Subcutaneous abdominal adipose tissue (tissue), 5 donors: ENCODE results near the gene PER1.

ENCODE experiments used
- H3K27ac ChIP-seq: one replicate; pipeline ENCODE4 v1.7.0; 2013; ENCODE audit warnings: low read depth, mild to moderate bottlenecking, inconsistent platforms, low read length, moderate library complexity
- H3K27me3 ChIP-seq, 5 donors: one replicate each; pipeline ENCODE4 v1.7.0; 2013; ENCODE audit warnings: low read length in 5 of 5, inconsistent platforms in 1 of 5; ENCODE audit not compliant: control insufficient read depth in 5 of 5, insufficient read depth in 4 of 5
- H3K36me3 ChIP-seq, 5 donors: one replicate each; pipeline ENCODE4 v1.7.0; 2013; ENCODE audit warnings: low read length in 5 of 5; ENCODE audit not compliant: control insufficient read depth in 5 of 5, insufficient read depth in 5 of 5
- H3K4me1 ChIP-seq, 5 donors: one replicate each; pipeline ENCODE4 v1.7.0; 2013; ENCODE audit warnings: low read length in 5 of 5, mild to moderate bottlenecking in 3 of 5, moderate library complexity in 1 of 5; ENCODE audit not compliant: control insufficient read depth in 5 of 5, insufficient read depth in 5 of 5
- H3K4me3 ChIP-seq, 5 donors: one replicate each; pipeline ENCODE4 v1.7.0; 2013; ENCODE audit warnings: low read length in 5 of 5, low read depth in 1 of 5
- H3K9ac ChIP-seq, 5 donors: one replicate each; pipeline ENCODE4 v1.7.0; 2013; ENCODE audit warnings: low read length in 5 of 5, mild to moderate bottlenecking in 4 of 5, moderate library complexity in 3 of 5
- H3K9me3 ChIP-seq, 5 donors: one replicate each; pipeline ENCODE4 v1.7.0; 2013; ENCODE audit warnings: low read length in 5 of 5; ENCODE audit not compliant: control insufficient read depth in 5 of 5
- donor health status: healthy.
- donor health status: healthy.
- donor health status: healthy.
- donor health status: healthy.
- donor health status: healthy.

PER1 gene

DNA sequence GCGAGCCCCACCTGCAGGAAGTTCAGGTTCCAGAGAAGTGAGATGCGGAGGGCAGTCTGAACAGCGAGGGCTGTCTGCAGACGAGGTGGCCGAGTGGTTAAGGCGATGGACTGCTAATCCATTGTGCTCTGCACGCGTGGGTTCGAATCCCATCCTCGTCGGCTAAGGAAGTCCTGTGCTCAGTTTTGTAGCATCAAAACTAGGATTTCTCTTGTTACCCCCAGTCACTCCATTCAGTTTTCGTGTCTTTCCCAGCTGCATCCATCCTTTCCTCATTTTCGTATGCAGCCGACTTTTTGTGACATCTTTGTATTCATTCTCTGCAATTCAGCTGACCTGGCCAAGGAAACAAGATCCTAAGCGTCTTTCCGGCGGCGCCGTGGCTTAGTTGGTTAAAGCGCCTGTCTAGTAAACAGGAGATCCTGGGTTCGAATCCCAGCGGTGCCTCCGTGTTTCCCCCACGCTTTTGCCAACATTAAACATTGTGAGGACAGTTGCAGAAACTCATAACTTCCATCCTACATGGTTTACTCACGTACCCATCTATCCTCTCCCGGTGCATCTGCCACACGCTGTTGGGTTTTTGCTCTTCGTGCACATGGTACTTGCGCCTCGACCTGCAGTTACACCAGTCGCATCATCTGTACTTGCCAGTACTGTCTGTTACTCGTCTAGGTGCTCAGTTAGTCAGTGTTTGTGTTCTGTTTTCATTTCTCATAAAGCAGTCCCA lies 34.7 kb upstream of the PER1 start:
- Histone ChIP-seq H3K27ac (peak overlapping the region; percentile 79), H3K9me3 (peaks cover 0 to 2% (median 0%) of the 10 kb centered on the region in 5 donors)

DNA sequence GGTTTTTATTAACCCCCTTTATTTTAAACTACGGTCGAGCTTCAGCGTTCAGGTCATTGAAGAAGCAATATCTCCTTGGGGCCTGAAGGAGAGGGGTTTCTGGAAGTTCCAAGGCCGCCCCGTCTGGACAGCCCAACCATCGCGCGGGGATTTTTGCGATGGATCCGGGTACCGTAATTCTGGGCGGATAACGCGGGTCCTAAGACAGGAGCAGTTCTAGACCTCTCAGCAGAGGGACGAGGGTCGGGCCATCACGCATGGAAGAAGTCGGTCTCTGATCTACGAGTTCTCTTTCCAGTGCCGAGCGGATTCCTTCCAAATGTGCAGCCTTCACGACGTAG lies 34.2 kb upstream of the PER1 start:
- no peaks in the 10 kb centered on the region for H3K36me3 ChIP-seq
- H3K4me1 ChIP-seq, result peaks cover 22 to 49% (median 44%) of the 10 kb centered on the region in 5 donors
- peaks cover 0 to 2% (median 0%) of the 10 kb centered on the region in 5 donors for H3K27me3 ChIP-seq
- H3K27ac ChIP-seq, result peak overlapping the region; percentile 79
- peaks cover 0 to 2% (median 0%) of the 10 kb centered on the region in 5 donors for H3K9me3 ChIP-seq
- peak overlapping the region; percentile 83 to 94 (median 93) for H3K4me3 ChIP-seq
- H3K9ac ChIP-seq, result peak overlapping the region; percentile 30 to 82 (median 52)

More for the DNA sequence above, 34.7 kb upstream of the PER1 start:
- Histone ChIP-seq H3K27me3 (peaks cover 0 to 2% (median 0%) of the 10 kb centered on the region in 5 donors), H3K36me3 (no peaks in the 10 kb centered on the region), H3K4me1 (peaks cover 27 to 53% (median 49%) of the 10 kb centered on the region in 5 donors), H3K9ac (peak overlapping the region; percentile 38 to 91 (median 74)), H3K4me3 (peak overlapping the region; percentile 83 to 94 (median 93))

DNA sequence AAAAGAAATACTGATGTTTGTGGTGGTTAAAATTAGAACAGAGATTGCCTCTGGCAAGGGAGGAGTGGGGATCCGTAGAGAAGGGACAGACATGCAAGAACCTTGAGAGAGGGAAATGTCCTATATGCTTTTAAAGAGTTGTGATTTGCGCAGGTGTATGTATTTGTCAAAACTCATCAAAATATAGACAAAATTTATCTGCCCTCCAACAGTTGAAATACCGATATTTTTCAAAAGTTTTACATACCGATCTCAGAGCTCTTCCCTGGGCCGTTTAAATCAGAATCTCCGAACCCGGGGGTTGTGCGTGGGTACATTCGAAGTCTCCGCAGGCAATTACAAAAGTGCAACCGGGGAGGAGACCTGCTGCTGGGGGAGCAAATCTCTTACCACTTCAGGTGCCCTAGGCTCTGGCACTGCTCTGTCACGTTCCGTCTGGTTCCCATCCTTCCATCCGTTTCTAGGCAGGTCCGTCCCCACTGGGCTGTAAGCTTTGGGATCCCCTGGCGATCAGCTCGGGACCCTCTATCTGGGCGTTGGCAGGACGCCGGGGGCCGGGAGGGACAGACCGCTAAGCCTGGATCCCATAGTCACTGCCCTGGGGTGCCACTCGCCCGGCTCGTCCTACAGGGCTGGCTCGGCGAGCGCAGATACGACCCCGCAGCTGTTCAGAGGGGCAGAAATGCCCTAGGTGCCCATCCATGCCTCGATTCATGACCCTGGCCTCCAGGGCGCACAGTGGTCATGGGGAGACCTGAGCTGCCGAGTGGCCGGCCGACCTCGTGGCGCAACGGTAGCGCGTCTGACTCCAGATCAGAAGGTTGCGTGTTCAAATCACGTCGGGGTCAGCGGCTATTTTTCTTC lies 33.6 kb upstream of the PER1 start:
- Histone ChIP-seq H3K36me3 (no peaks in the 10 kb centered on the region), H3K27me3 (peaks cover 0 to 2% (median 0%) of the 10 kb centered on the region in 5 donors), H3K4me3 (peak overlapping the region; percentile 83 to 94 (median 93)), H3K27ac (peak overlapping the region; percentile 79), H3K9me3 (peaks cover 0 to 2% (median 0%) of the 10 kb centered on the region in 5 donors), H3K9ac (peak overlapping the region; percentile 48 to 84 (median 74)), H3K4me1 (peaks cover 22 to 46% (median 42%) of the 10 kb centered on the region in 5 donors)

DNA sequence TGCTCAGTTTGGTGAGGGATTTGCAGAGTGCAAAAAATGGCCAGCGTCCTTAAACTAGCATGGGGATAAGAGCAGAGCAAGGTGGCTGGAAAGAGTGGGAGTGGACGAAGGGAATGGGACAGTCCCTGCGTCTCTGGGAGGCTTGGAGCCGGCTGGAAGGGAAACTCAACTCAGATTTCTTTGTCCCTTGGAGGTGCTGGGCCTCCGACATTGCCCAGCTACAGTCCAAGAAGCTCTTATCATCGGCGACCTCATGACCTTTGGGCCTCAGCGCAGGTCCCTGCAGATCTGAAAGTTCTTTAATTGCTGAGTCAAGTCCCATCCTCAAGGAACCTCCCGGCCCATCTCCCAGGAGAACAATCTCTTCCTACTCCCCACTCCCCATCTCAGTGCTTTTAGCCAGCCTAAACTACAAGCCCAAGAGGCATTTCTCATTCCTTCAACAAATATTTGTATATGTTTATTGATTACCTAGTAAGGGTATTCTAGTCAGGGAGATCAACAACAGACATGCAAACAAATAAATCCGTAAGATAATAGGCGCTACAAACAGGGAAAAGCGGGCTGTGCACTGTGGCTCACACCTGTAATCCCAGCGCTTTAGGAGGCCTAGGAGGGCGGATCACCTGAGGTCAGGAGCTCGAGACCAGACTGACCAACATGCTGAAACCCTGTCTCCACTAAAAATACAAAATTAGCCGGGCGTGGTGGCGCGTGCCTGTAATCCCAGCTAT lies 25.0 kb upstream of the PER1 start:
- peak overlapping the region in 4 of 5 donors; percentile 69 to 89 (median 83) for H3K9ac ChIP-seq
- no peaks in the 10 kb centered on the region for H3K9me3 ChIP-seq
- H3K36me3 ChIP-seq, result no peaks in the 10 kb centered on the region
- peaks cover 3 to 35% (median 29%) of the 10 kb centered on the region in 5 donors for H3K4me1 ChIP-seq
- H3K27ac ChIP-seq, result peak overlapping the region; percentile 62
- peak overlapping the region; percentile 57 to 84 (median 76) for H3K4me3 ChIP-seq
- no peaks in the 10 kb centered on the region for H3K27me3 ChIP-seq

DNA sequence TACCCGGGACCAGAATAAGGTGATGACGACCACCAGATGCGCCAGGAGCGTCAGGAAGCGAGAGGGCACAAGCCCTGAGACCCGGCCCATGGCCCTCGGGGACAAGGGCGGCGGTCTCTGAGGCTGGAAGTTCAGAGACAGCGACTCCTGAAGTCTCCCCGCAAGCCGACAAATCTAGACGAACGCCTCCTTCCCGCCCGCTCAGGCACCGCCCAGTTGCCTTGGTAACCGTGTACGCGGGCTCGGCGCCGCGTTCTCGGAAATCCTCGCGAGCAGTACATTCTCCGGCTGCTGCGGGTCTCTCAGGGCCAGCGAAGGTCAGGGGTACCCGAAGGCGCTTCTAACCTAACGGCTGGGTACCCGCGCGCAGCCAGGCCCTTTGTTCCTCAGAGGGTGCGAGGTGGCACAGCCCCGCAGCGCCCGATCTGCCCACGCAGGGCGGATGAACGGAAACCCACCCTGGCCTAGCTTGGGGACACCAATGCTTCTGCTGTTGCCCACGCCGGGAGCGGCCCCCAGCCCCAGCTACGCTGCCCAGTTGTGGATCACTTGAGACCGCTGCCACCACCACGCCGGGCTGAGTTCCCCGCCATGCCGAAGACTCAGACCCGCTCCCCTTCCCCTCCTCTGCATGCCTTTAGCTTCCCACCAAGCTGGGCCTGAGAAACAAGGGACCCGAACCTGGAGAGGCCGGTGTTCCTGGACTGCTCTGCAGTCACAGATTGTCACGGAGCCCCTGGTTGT lies 24.2 kb upstream of the PER1 start, which contains the start of gene TMEM107:
TSS of gene TMEM107 (minus strand) at position 184 of the 744 bp plus-strand sequence. CDS start at position 90, 94 bp downstream.
- peak within 1 kb of the TSS; percentile 26 to 89 (median 81) for H3K9ac ChIP-seq
- H3K27me3 ChIP-seq, result no peaks in the 10 kb centered on the region
- no peaks in the 10 kb centered on the region for H3K36me3 ChIP-seq
- H3K27ac ChIP-seq, result peak within 1 kb of the TSS; percentile 62
- peak within 1 kb of the TSS; percentile 67 to 84 (median 76) for H3K4me3 ChIP-seq
- no peaks in the 10 kb centered on the region for H3K9me3 ChIP-seq
- H3K4me1 ChIP-seq, result peaks cover 3 to 35% (median 29%) of the 10 kb centered on the region in 5 donors

DNA sequence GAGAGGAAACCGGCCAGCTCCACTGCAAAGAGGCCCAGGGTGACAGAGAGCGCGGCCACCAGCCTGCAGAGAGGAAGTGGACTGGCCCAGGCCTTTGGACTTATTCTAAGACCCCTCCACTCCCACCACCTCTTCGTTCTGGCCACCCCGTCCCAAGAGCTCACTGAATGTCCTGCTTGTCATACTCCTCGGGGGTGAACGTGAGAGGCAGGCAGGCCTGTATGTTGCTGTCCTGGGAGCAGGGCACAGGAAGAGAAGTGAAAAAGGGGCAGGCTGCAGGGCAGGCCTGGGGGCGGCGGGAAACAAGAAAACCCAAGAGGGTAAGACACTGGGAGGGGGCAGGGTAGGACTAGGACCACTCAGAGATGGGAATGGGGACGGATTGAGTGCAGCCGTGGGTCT lies 23.6 kb upstream of the PER1 start:
- Histone ChIP-seq H3K27me3 (no peaks in the 10 kb centered on the region), H3K36me3 (no peaks in the 10 kb centered on the region), H3K9ac (peak overlapping the region; percentile 26 to 89 (median 81)), H3K27ac (peak overlapping the region; percentile 62), H3K4me1 (peaks cover 3 to 35% (median 29%) of the 10 kb centered on the region in 5 donors), H3K4me3 (peak overlapping the region; percentile 67 to 84 (median 76)), H3K9me3 (no peaks in the 10 kb centered on the region)

DNA sequence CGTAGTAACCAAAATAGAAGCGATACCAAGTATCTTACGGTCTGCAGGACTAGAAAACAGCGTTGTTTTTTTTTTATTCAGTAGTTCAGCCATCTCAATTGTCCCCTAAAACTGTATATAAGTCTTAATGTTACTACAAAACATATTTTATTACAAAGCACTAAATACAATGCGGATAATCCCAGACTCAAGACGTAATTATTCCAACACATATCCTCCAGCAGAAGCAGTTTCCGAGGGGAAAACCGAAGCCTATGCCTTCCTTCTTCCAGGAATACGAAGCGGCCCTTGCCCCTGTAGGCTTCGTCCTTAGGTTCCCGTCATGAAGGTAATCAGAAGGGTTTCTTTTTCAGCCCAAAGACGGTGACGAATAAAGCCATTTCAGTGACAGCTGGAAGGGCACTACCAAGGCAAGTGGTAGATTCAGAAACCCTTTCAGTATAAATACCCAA lies 21.7 kb upstream of the PER1 start:
- Histone ChIP-seq H3K27ac (peak overlapping the region; percentile 94), H3K9ac (peak overlapping the region in 3 of 5 donors; percentile 66 to 80 (median 75)), H3K4me1 (peaks cover 3 to 35% (median 29%) of the 10 kb centered on the region in 5 donors), H3K9me3 (no peaks in the 10 kb centered on the region), H3K4me3 (peak overlapping the region; percentile 40 to 73 (median 58)), H3K36me3 (no peaks in the 10 kb centered on the region), H3K27me3 (no peaks in the 10 kb centered on the region)

DNA sequence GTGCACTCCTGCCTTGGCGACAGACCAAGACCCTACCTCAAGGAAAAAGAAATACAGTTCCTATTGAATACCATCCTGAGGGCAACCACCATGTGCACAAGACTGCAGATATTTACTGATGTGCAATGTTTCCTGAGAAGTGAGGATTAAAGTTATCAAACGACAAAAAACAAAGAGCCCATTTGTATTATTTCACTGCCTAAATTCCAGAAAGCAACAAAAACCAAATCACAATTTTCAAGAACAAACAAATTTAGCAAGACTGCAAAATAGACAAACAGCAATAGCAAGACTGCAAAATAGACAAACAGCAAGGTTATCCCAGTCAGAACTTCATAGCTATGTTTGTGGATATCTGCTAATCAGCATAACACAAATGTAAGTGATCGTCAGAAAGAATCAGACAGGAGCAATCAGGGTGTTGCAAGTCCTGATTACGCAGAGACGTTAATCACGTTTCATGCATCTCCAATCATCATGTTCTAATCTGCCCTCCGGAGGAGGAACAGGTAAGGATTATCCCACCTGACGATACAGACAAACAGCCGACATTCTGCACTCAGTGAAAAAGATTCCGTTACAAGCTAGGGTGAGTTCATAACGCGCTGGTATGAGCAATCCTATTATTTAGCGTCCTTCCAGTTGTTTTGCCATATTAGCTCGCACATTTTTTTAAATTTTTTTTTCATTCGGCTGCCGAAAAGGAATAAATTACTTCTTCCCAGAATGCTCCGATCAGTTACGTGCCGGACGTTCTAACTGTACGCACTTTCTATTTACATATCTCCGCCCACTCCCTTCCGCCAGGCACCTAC lies 21.1 kb upstream of the PER1 start:
- peak overlapping the region; percentile 40 to 73 (median 58) for H3K4me3 ChIP-seq
- no peaks in the 10 kb centered on the region for H3K36me3 ChIP-seq
- no peaks in the 10 kb centered on the region for H3K9me3 ChIP-seq
- no peaks in the 10 kb centered on the region for H3K27me3 ChIP-seq
- H3K9ac ChIP-seq, result peak overlapping the region; percentile 57 to 80 (median 66)
- peak overlapping the region; percentile 94 for H3K27ac ChIP-seq
- H3K4me1 ChIP-seq, result peaks cover 3 to 35% (median 29%) of the 10 kb centered on the region in 5 donors
